Measurements from ENCODE around the gene KRT80. TPM values are rescaled to one million over a fixed set of nuclear protein-coding genes. Genes with fewer than 3 reads are reported as not detected.

Gene KRT80
- polyA plus RNA-seq, 1 donor (not counting 4 experiments of a cell fraction or from before 2014, with no cell fraction given), result 4.1 TPM

DNA sequence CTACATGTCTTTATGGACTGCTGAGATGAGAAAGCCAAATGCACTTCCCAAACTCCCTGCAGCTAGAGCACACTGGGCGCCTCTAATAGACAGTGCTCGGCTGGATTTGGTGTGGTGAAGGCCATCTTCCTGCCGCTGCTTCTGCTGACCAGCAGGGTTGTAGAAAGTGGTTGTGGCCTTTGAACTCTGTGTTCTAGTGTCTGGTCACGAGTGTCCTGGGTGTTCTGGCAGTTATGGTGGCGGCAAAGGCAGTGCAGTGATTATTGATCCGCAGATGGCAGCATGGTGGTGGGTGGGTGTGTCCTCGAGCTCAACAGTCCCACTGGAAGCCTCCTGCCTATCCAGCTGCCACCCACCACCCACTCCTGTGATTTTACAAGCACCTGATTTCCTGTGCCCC lies 68.9 kb downstream of the KRT80 start:
- no peaks in the 10 kb centered on the region for H3K9me3 ChIP-seq (ENCODE audit: control insufficient read depth, low read depth, low read length)
- H3K27ac ChIP-seq (ENCODE audit: control insufficient read depth, insufficient read depth, low read length), result no peak overlapping the region
- DNase-seq (ENCODE audit: low read depth, low spot score) (no peak), FAIRE-seq (no peak)
- no peaks in the 10 kb centered on the region for H3K79me2 ChIP-seq (ENCODE audit: control insufficient read depth, insufficient read depth, low read length)
- TF ChIP-seq EZH2 (IDR thresholded peaks at IDR 0.05; ENCODE audit: low read length), result no peak
- TF ChIP-seq CTCF (optimal IDR thresholded peaks at IDR 0.05 in 1 of 3, IDR thresholded peaks at IDR 0.05 in 1 of 3, conservative IDR thresholded peaks at IDR 0.05 in 1 of 3; ENCODE audit: extremely low read depth in 1 of 3, insufficient read depth in 2 of 3, low read length in 3 of 3), result no peak
- H3K4me3 ChIP-seq (ENCODE audit: control insufficient read depth in 2 of 3, extremely low read depth in 1 of 3, insufficient read depth in 2 of 3, low read depth in 1 of 3, low read length in 3 of 3), result no peak overlapping the region
- H3K27me3 ChIP-seq (ENCODE audit: control insufficient read depth, extremely low read depth, insufficient read depth, low read length), result peaks cover 13% of the 10 kb centered on the region
- no peak overlapping the region for H3K4me2 ChIP-seq (ENCODE audit: control insufficient read depth, extremely low read depth, insufficient read depth, low read depth, low read length)
- H3K9me1 ChIP-seq (ENCODE audit: control insufficient read depth, extremely low read depth, insufficient read depth, low read length), result no peaks in the 10 kb centered on the region
- no peaks in the 10 kb centered on the region for H4K20me1 ChIP-seq (ENCODE audit: control insufficient read depth, extremely low read depth, insufficient read depth, low read length)
- H3K9ac ChIP-seq (ENCODE audit: control insufficient read depth, extremely low read depth, insufficient read depth, low read length), result no peak overlapping the region
- peaks cover 23% of the 10 kb centered on the region for H3K4me1 ChIP-seq (ENCODE audit: control insufficient read depth, extremely low read depth, insufficient read depth, low read length)
- H2AFZ ChIP-seq (ENCODE audit: control insufficient read depth, low read length), result no peak overlapping the region
- no peaks in the 10 kb centered on the region for H3K36me3 ChIP-seq (ENCODE audit: control insufficient read depth in 2 of 2, extremely low read depth in 1 of 2, insufficient read depth in 2 of 2, low read length in 2 of 2)
- dilution Hi-C loops (cut with MboI; ENCODE audit: extremely low pct_ligation_motif_present, low sequenced_read_pairs), result no loop called here

- no peak for TF ChIP-seq EZH2 (IDR thresholded peaks at IDR 0.05; ENCODE audit: low read length)
- no peak for TF ChIP-seq CTCF (optimal IDR thresholded peaks at IDR 0.05 in 1 of 3, IDR thresholded peaks at IDR 0.05 in 1 of 3, conservative IDR thresholded peaks at IDR 0.05 in 1 of 3; ENCODE audit: extremely low read depth in 1 of 3, insufficient read depth in 2 of 3, low read length in 3 of 3)
- DNase-seq (ENCODE audit: low read depth, low spot score) (no peak), FAIRE-seq (no peak)
- peaks cover 13% of the 10 kb centered on the region for H3K27me3 ChIP-seq (ENCODE audit: control insufficient read depth, extremely low read depth, insufficient read depth, low read length)
- no peaks in the 10 kb centered on the region for H3K9me3 ChIP-seq (ENCODE audit: control insufficient read depth, low read depth, low read length)
- no peak overlapping the region for H2AFZ ChIP-seq (ENCODE audit: control insufficient read depth, low read length)
- no peaks in the 10 kb centered on the region for H4K20me1 ChIP-seq (ENCODE audit: control insufficient read depth, extremely low read depth, insufficient read depth, low read length)
- H3K9me1 ChIP-seq (ENCODE audit: control insufficient read depth, extremely low read depth, insufficient read depth, low read length), result no peaks in the 10 kb centered on the region
- no peak overlapping the region for H3K27ac ChIP-seq (ENCODE audit: control insufficient read depth, insufficient read depth, low read length)
- H3K9ac ChIP-seq (ENCODE audit: control insufficient read depth, extremely low read depth, insufficient read depth, low read length), result no peak overlapping the region
- H3K4me2 ChIP-seq (ENCODE audit: control insufficient read depth, extremely low read depth, insufficient read depth, low read depth, low read length), result no peak overlapping the region
- dilution Hi-C loops (cut with MboI; ENCODE audit: extremely low pct_ligation_motif_present, low sequenced_read_pairs), result no loop called here
- H3K4me1 ChIP-seq (ENCODE audit: control insufficient read depth, extremely low read depth, insufficient read depth, low read length), result peaks cover 27% of the 10 kb centered on the region
- H3K36me3 ChIP-seq (ENCODE audit: control insufficient read depth in 2 of 2, extremely low read depth in 1 of 2, insufficient read depth in 2 of 2, low read length in 2 of 2), result no peaks in the 10 kb centered on the region
- H3K79me2 ChIP-seq (ENCODE audit: control insufficient read depth, insufficient read depth, low read length), result no peaks in the 10 kb centered on the region
- H3K4me3 ChIP-seq (ENCODE audit: control insufficient read depth in 2 of 3, extremely low read depth in 1 of 3, insufficient read depth in 2 of 3, low read depth in 1 of 3, low read length in 3 of 3), result no peak overlapping the region
These were observed 69.3 kb downstream of the KRT80 start for GRCh38 chr12:52122540-52122871.
